CD4-positive, alpha-beta T cell treated with Interleukin-6 for 4 hours (primary cell): ENCODE data around the gene NETO2.
"Not testable (repeated sequence)": the region's sequence is repeated elsewhere in the genome, so short reads cannot be mapped to it uniquely, and the experiment has no call there.

Source experiments
- DNase-seq: peaks from one replicate; pipeline ENCODE4 v3.0.0-alpha.2; 2020; ENCODE audit warnings: mixed read lengths

The NETO2 gene

DNA sequence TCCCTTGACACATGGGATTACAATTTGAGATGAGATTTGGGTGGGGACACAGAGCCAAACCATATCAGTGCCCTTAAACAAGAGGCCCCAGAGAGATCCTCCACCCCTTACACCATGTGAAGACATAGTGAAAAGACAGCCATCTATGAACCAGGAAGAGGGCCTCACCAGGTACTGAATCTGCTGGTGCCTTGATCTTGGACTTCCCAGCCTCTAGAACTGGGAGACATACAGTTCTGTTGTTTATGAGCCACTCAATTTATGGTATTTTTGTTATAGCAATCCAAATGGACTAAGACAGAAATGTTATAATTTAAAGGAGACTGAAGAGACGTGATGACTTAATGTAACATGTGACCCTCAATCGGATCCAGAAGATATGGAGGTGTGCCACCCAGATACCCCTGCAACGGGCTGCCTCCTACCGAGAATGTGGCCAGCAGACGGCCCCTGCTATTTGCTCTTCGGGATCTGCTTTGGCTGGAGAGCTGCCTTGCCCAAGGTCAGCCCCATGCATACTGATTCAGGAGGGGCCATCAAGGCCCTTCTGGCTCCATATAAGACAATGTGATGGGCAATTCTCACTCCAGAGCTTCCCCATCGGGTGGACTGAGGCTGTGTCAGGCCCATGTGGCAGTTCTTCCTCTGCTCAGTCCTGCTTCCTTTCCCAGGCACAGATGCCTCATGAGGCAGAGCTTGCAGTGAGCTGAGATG, 80.6 kb downstream of the NETO2 start:
- no peak for DNase-seq

DNA sequence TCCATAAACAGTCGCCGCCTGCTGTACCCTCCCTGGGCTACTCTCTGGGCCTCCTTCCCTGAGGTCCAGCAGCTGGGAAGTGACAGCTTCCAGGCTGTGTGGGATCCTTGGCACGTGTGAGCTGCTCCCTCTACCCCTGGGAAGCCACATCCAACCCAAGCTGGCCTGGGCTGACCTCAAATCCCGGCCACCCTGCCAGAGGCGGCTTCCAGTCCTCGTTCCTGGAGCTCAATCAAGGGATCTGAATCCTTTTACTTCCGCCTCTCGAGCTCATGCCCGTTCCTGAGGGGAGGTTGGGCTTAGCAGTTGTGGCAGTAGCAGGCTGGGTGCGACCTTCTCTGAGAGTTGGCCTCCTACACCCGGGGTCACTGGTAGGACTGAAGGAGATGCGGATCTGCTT, 82.5 kb downstream of the NETO2 start:
- DNase-seq: no peak

DNA sequence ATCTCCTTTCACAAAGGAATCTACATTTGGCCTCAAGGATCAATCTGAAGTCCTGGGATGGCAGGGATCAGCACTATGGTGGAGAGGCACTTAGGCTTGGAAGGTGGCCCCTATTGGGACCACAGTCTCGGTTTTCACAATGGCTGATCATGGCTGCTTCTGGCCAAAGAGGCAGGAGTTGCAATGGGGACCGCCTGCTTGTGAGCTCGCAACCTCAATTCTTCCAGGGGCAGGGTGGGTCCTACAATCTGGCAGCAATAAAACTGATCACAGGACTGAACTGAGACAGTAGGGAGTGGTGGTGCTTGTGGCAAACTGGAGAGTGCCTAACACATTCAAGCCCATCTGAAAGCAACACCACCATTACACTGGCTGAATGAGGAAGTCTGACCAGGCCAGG, 83.1 kb downstream of the NETO2 start:
- no peak for DNase-seq

DNA sequence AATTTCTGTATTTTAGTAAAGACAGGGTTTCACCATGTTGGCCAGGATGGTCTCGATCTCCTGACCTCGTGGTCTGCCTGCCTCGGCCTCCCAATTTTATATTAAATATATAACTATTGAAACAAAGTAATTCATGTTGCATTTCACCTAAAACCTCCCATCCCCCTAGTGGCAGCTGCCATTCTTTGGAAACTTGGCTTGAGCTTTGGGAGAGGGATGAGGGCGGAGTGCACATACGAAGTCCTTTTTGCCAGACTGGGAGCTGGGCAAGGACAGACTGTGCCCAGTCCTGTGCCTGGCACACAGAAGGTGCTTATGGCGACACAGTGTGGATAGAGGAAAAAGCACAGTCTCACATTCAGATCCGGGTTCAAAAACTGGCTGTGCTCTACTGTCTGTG, 83.8 kb downstream of the NETO2 start:
- no peak for DNase-seq

DNA sequence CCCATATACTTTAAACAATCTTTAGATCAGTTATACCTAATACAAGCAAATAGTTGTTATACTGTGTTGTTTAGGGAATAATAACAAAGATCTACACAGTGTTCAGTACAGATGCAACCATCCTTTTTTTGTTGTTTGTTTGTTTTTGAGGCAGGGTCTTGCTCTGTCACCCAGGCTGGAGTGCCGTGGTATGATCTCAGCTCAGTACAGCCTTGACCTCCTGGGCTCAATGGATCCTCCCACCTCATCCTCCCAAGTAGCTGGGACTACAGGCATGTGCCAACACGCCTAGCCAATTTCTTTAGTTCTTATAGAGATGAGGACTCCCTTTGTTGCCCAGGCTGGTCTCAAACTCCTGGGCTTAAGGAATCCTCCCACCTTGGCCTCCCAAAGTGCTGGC, 84.6 kb downstream of the NETO2 start:
- DNase-seq: not testable (repeated sequence)

DNA sequence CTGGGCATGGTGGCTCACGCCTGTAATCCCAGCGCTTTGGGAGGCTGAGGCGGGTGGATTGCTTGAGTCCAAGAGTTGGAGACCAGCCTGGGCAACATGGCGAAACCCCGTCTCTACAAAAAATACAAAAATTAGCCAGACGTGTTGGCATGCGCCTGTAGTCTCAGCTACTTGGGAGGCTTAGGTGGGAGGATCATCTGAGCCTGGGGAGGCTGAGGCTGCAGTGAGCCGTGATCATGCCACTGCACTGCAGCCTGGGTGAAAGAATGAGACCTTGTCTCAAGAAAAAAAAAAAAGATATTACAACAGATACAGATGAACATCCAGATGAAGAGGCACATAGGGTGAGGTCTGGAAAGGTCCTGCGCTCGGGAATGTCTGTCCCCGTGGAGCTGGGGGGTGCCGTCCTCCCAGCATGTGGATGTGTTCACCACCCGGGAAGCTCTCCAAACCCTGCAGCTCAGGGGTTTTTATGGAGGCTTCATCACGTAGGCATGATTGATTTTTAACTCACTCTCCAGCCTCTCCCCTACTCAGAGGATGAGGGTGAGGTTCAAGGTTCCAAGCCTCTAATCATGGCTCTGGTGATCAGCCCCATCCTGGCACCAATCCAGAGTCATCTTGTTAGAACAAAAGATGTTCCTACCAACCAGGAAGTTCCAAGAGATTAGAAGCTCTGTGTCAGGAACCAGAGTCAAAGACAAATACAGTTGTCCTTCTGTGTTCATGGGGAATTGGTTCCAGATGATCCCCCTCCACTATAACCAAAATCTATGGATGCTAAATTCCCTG, 85.3 kb downstream of the NETO2 start:
- no peak for DNase-seq

DNA sequence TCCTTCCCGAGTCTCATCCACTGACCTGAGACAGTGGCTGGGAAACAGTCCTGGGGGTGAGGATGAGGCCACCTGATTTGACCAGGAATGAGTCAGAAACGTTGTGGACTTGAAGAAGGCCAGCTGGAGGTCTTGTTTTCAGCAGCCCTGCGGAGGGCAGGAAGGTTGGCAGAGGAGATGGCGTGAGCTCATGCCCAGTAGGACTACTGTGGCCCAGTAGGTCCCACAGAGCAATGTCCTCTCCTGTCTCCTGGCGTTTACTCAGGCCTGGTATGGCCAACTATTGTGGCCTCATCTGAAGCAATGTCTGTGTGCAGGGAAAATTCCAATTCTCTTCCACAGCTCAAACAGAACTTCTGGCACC, 86.1 kb downstream of the NETO2 start:
- no peak for DNase-seq

DNA sequence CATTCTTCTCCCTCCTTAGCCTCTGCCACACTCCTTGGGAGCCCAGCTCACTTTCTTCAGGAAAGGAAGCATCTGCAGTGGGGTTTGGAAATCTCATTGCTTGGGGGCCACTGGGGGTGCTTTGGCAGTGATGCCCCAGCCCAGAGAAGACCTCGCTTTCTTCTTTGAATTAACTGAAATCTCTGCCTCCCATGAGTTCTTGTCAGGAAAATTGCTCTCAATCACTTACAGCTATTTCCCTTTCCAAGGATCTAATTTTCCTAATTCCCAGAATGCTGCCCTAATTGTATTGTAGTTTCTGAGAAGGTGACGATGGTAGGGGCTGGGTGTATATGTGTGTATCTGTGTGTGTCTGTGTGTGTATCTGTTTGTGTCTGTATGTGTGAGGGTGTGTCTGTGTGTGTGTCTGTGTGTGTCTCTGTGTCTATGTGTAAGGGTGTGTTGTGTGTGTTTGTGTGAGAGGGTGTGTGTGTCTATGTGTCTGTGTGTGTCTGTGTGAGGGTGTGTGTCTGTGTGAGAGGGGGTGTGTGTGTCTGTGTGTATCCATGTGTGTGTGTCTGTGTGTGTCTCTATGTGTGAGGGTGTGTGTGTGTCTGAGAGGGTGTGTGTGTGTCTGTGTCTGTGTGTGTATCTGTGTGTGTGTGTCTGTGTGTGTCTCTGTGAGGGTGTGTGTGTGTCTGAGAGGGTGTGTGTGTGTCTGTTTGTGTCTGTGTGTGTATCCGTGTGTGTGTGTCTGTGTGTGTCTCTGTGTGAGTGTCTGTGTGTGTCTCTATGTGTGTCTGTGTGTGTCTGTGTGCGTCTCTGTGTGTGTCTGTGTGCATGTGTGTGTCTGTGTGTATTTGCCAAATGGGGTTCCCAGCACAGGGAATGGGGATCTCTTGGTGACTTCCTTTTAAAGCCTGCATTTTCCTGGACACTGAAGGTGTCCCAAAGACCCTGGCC, 86.8 kb downstream of the NETO2 start:
- DNase-seq: no peak

DNA sequence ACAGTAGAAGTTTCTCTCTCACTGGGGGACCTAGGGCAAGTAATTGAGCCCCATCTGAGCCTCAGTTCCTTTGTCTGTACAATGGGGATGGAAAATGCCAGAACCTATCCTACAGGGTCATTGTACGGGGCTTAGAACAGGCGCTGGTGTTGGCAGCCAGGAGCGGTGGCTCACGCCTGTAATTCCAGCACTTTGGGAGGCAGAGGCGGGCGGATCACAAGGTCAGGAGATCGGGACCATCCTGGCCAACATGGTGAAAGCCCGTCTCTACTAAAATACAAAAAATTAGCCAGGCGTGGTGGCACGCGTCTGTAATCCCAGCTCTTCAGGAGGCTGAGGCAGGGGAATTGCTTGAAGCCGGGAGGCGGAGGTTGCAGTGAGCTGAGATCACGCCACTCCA, 87.7 kb downstream of the NETO2 start:
- not testable (repeated sequence) for DNase-seq

DNA sequence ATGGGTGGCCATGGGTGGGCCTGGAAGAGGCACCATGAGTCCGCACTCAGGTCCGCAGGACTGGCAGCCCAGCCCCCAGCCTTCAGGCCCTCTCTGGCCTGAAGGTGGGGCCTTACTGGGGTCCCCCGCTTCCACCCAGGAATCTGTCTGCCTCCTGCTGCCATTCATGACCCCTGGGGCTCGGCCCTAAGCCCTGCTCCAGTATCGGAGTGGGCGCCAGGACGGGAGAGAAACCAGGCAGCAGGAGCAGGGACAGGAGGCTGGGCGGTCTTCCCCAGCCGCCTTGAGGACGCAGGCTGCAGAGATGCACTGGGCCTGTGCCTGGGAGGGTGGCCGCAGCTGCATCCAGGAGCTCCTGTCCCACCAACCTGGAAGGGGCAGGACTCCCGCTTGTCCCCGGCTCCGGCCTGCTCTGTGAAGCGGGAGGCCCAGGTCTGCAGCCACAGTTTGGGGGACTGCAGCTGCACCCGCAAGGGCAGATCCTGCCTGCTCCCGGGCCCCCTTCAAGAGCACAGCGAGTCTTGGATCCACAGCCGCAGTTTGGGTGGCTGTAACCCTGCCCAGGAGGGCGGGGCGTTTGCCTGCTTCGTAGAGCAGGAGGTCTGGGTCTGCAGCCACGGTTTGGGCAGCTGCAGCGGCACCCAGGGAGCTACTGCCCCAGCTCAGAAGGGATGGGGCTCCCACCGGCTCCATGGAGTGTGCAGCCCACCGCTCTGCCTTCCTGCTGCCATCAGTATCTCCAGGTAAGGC, 88.4 kb downstream of the NETO2 start:
- no peak for DNase-seq

DNA sequence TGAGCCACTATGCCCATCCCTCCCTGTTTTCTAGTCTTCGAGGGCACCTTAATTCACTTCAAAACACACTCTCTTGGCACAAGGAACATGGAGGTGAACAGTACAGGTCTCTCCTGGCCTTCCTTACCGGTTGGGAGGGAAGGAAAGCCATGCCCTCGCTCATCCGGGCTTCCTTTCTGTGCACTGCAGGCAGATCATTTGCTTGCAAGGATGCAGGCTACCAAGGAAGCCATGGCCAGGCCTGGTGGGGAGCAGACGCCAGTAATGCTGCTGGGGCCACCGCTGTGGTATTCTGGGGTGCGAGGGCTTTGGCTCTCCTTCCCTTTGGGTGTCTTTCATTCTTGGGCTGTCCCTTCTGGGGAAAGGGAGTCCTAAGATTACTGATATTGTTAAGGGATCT, 89.4 kb downstream of the NETO2 start:
- DNase-seq: no peak

DNA sequence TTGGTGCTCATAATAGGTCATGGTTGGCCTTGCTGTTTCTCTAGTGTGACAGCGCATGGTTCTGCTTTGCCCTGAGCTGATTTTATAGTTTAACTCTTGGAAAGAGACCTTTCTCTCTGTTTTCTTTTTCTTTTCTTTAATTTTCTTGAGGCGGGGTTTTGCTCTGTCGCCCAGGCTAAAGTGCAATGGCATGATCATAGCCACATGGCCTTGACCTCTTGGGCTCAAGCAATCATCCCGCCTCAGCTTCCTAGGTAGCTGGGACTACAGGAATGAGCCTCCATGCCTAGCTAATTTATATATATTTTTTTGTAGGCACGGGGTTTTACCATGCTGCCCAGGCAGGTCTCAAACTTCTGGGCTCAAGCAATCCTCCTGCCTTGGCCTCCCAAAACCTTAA, 89.8 kb downstream of the NETO2 start:
- DNase-seq: no peak

DNA sequence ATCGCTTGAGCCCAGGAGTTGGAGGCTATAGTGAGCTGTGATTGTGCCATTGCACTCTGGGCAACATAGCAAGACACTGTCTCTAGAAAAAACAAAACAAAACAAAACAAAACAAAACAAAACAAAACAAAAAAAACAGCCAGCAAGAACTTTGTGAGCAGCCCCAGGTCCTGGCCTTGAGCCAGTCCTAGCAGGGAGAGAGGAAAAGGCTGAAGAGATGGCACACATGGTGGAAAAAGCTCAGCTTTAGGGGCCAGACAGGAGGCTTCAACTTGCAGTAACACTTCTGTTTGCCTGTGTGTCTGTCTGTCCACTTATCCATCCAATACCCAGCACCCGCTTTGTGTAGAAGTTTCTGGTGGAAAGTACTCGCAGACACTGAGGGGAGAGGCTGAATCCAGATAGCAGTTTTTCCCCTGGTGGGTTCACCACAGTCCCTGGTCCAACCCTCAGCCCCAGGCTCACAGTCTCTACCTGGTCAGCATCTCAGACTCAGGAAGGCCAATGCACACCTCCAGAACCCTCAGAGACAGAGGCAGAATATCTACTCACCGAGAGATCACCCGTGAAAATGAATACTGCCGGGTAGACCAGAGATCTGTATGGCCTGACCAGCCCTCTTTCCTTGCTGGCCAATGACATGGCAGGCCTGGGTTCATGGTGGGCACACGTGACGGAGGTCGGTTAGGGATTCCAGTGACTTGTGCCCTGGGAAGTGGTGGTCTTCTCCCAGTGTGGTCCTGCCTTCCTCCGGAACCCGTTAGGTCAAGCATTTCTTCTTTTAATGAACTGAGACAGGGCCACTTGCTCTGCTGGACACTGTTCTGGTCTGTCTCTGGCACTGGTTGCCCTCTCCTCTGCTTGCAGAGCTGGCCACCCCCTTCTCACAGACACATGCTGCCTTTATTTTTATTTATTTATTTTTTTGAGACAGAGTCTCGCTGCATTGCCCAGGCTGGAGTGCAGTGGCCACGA, 90.8 kb downstream of the NETO2 start:
- DNase-seq: no peak

DNA sequence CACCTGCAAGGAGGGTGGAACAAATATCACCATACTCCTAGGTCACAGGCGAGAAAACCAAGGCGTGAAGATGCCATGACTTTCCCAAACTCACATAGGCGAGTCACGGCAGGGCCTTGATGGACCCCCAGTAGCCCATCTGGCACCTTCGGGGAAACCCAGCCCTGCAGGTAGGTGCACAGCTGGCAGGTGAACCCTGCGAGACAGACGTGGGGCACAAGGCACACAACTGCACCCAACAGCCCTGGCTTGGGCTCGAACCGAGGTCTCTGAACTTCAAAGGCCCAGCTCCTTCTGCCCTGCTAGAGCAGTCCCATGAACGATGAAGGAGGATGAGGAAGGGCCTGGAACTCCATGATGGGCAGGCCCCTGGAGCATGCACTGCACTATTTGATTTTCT, 92.7 kb downstream of the NETO2 start:
- no peak for DNase-seq

DNA sequence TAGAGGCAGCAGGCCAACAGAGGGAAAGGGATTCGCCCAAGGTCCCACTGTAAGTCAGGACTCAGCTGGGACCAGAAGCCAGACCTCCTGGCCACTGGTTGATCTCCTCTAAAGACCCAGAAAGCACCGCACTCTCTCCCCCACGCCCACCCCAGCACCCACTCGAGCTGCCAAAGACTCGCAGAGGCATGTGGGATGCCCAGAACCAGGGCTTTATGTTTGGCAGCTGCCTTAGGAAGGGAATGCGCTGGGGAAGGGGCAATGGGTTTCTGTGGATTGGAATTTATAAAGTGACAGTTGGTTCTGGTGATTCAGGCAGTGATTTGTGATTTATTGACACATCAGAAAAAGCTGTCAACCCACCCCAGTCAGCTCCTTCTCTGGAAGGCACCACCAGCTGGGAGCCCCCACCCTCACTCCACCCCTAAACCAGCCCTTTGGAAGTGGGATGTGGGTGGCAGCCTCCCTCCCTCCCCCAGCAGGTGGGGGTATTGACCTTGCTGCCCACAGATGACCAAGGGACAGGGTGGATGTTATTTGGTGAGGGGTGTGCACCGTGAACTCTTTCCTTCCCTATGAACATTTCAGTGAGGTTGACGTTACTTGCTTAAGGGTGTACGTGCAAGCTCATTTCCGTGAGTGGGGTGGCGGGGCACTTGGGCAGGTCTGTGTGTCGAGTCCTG, 93.7 kb downstream of the NETO2 start:
- no peak for DNase-seq

DNA sequence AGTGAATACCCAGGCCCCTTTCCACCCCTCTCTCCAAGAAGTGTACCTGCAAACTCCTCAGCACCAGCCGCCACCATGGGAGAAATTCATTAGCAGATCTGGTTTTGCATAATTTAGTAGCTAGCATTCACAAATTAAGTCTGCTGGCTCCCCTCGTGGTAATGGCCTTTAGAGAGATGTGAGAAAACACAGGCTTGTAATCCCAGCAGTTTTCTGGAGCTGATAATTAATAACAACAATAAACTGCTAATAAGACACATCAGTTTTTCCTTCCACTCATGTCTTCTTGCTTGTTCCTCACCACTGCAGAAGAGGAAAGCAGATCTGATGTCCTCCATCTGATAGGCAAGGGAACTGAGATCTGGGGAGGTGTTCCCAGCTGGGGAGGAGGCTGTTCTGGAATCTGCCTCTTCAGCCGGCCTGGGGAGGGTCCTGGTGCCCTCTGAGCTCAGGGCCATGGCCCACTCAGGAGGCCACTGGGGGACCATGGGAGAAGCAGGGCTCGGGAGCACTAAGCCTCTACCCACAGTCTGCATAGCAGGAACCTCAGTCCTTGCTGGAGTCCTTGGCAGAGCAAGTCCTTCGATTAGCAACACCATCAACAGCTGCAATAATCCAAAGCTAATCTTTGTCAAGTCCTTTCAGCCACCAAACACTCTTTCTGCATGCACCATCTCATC, 96.1 kb downstream of the NETO2 start:
- no peak for DNase-seq

DNA sequence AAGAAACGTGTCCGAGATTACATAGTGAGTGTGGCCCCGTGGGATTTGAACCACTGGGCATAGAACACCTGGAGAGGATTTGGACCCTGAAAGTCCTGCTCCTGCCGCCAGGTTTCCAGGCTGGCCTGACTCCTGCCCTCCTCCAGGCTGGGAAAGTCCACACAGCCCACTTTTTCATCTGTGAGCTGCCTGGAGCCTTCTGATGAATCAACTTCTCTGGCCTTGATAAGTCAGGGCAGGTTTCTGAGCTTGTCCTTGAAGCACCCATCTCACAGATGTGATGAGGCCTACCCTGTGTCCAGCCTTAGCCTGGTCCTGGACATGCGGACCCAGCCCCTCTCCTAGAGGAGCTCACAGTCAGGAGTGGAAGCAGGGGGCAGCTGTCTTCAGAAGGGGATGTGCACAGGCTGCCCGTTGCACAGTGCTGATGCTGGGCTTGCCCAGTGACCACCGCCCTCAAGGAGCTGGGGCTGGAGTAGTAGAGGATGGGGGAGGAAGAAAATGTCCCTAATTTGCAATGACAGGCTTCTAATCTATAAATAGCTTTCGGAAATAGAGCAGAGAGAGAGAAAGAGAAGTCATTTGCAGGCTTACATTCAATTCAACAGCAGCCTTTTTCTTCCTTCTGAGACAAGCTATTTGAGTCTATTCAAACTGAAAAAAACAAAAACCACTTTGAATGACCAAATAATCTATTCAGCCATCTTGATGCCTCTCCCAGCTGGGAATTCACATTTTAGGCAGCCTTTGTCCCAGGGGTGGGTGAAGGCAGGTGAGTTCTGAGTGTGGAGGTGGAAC, 96.8 kb downstream of the NETO2 start:
- DNase-seq: no peak

DNA sequence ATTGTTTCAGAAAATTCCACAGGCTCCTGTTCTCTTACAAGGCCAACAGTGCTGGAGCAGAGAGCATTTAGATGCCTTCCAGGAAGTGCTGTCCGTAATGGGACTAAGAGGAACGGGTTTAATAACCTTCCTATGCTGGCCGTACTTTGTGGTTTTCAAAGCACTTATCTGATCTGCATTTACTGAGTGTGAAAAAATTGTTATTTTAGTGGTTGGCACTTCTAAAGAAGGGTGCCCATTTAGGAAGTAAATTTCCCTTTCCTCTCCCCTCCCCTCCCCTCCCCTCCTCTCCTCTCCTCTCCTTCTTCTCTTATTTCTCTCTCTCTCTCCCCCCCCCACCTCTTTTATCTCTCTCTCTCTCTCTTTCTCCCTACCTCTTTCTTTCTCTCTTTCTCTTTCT, 98.3 kb downstream of the NETO2 start:
- DNase-seq: no peak

DNA sequence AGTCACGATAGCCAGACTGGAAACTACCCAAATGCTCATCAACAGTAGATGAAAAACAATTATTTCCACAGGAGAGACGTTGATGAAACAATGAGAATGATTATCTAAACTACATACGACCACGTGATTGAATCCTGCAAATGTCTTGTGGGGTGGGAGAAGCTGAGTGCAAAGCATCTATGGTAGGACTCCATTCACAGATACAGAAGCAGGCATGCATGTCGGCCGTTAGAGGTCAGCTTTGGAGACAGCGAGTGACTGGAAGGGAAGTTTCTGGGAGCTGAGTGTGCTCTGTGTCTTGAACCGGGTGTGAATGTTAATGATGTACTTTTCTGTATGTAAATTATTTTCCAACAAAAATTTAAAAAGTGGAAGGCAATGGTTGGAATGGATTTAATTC, 98.7 kb downstream of the NETO2 start:
- no peak for DNase-seq
